Mucosa of stomach (tissue), 1 donor: Measurements from ENCODE around the gene IFFO2.

Experiments
- H3K27me3 ChIP-seq: one replicate; pipeline ENCODE4 v1.7.0; 2013; ENCODE audit warnings: mild to moderate bottlenecking, low read length; ENCODE audit not compliant: control insufficient read depth, insufficient read depth
- H3K36me3 ChIP-seq: one replicate; pipeline ENCODE4 v1.7.0; 2013; ENCODE audit warnings: low read length; ENCODE audit not compliant: control insufficient read depth, insufficient read depth
- H3K4me1 ChIP-seq: one replicate; pipeline ENCODE4 v1.7.0; 2013; ENCODE audit warnings: mild to moderate bottlenecking, low read length; ENCODE audit not compliant: control insufficient read depth, insufficient read depth
- H3K4me3 ChIP-seq: one replicate; pipeline ENCODE4 v1.7.0; 2013; ENCODE audit warnings: low read length
- H3K9ac ChIP-seq: one replicate; pipeline ENCODE4 v1.7.0; 2013; ENCODE audit warnings: mild to moderate bottlenecking, low read length, moderate library complexity
- H3K9me3 ChIP-seq: one replicate; pipeline ENCODE4 v1.7.0; 2013; ENCODE audit warnings: mild to moderate bottlenecking, low read length, moderate library complexity; ENCODE audit not compliant: control insufficient read depth
- donor health status: Pancreatic carcinoma.

The IFFO2 gene

GRCh38 chr1:18938008-18938706 lies 18.3 kb downstream of the IFFO2 start:
- Histone ChIP-seq H3K9ac (no peak overlapping the region), H3K4me1 (peaks cover 9% of the 10 kb centered on the region), H3K4me3 (no peak overlapping the region), H3K36me3 (no peaks in the 10 kb centered on the region), H3K27me3 (no peaks in the 10 kb centered on the region), H3K9me3 (no peaks in the 10 kb centered on the region)

- no peaks in the 10 kb centered on the region for H3K9me3 ChIP-seq
- H3K9ac ChIP-seq: no peak overlapping the region
- H3K4me3 ChIP-seq: no peak overlapping the region
- H3K36me3 ChIP-seq: no peaks in the 10 kb centered on the region
- H3K27me3 ChIP-seq: no peaks in the 10 kb centered on the region
- peaks cover 9% of the 10 kb centered on the region for H3K4me1 ChIP-seq
Observed at GRCh38 chr1:18937539-18937938, 18.9 kb downstream of the IFFO2 start.

GRCh38 chr1:18936814-18937481 lies 19.5 kb downstream of the IFFO2 start:
- H3K4me1 ChIP-seq: peaks cover 9% of the 10 kb centered on the region

GRCh38 chr1:18936471-18936813 lies 20.0 kb downstream of the IFFO2 start:
- no peaks in the 10 kb centered on the region for H3K27me3 ChIP-seq
- no peaks in the 10 kb centered on the region for H3K36me3 ChIP-seq
- no peak overlapping the region for H3K4me3 ChIP-seq
- peaks cover 9% of the 10 kb centered on the region for H3K4me1 ChIP-seq
- H3K9me3 ChIP-seq: no peaks in the 10 kb centered on the region
- H3K9ac ChIP-seq: no peak overlapping the region

More at GRCh38 chr1:18936814-18937481, 19.5 kb downstream of the IFFO2 start:
- H3K4me3 ChIP-seq: no peak overlapping the region
- H3K27me3 ChIP-seq: no peaks in the 10 kb centered on the region
- H3K9me3 ChIP-seq: no peaks in the 10 kb centered on the region
- H3K9ac ChIP-seq: no peak overlapping the region
- H3K36me3 ChIP-seq: no peaks in the 10 kb centered on the region

- peaks cover 5% of the 10 kb centered on the region for H3K4me1 ChIP-seq
- H3K9ac ChIP-seq: no peak overlapping the region
- no peaks in the 10 kb centered on the region for H3K27me3 ChIP-seq
- no peaks in the 10 kb centered on the region for H3K36me3 ChIP-seq
- H3K4me3 ChIP-seq: no peak overlapping the region
- no peaks in the 10 kb centered on the region for H3K9me3 ChIP-seq
Observed at GRCh38 chr1:18934205-18935000, 22.1 kb downstream of the IFFO2 start.

GRCh38 chr1:18932879-18933278 lies 23.6 kb downstream of the IFFO2 start:
- Histone ChIP-seq H3K27me3 (no peaks in the 10 kb centered on the region), H3K9me3 (no peaks in the 10 kb centered on the region), H3K9ac (no peak overlapping the region), H3K4me3 (no peak overlapping the region), H3K36me3 (no peaks in the 10 kb centered on the region), H3K4me1 (peaks cover under 1% of the 10 kb centered on the region)

- H3K27me3 ChIP-seq: no peaks in the 10 kb centered on the region
- peaks cover 5% of the 10 kb centered on the region for H3K4me1 ChIP-seq
- H3K9ac ChIP-seq: no peak overlapping the region
- H3K9me3 ChIP-seq: no peaks in the 10 kb centered on the region
- no peaks in the 10 kb centered on the region for H3K36me3 ChIP-seq
- no peak overlapping the region for H3K4me3 ChIP-seq
Observed at GRCh38 chr1:18932387-18932786, 24.1 kb downstream of the IFFO2 start.

GRCh38 chr1:18931730-18932129 lies 24.7 kb downstream of the IFFO2 start:
- peaks cover 12% of the 10 kb centered on the region for H3K4me1 ChIP-seq
- H3K9ac ChIP-seq: no peak overlapping the region
- no peaks in the 10 kb centered on the region for H3K27me3 ChIP-seq
- no peaks in the 10 kb centered on the region for H3K36me3 ChIP-seq
- no peak overlapping the region for H3K4me3 ChIP-seq
- no peaks in the 10 kb centered on the region for H3K9me3 ChIP-seq

- no peaks in the 10 kb centered on the region for H3K27me3 ChIP-seq
- no peaks in the 10 kb centered on the region for H3K9me3 ChIP-seq
- H3K9ac ChIP-seq: no peak overlapping the region
- no peaks in the 10 kb centered on the region for H3K36me3 ChIP-seq
- peaks cover 17% of the 10 kb centered on the region for H3K4me1 ChIP-seq
- H3K4me3 ChIP-seq: no peak overlapping the region
Observed at GRCh38 chr1:18929686-18930085, 26.8 kb downstream of the IFFO2 start.

- H3K36me3 ChIP-seq: no peaks in the 10 kb centered on the region
- H3K4me3 ChIP-seq: no peak overlapping the region
- peaks cover 17% of the 10 kb centered on the region for H3K4me1 ChIP-seq
- H3K9ac ChIP-seq: no peak overlapping the region
- H3K9me3 ChIP-seq: no peaks in the 10 kb centered on the region
- no peaks in the 10 kb centered on the region for H3K27me3 ChIP-seq
Observed at GRCh38 chr1:18928985-18929384, 27.5 kb downstream of the IFFO2 start.

- no peaks in the 10 kb centered on the region for H3K36me3 ChIP-seq
- H3K9me3 ChIP-seq: no peaks in the 10 kb centered on the region
- no peaks in the 10 kb centered on the region for H3K27me3 ChIP-seq
- peaks cover 17% of the 10 kb centered on the region for H3K4me1 ChIP-seq
- no peak overlapping the region for H3K9ac ChIP-seq
- H3K4me3 ChIP-seq: no peak overlapping the region
Observed at GRCh38 chr1:18928406-18928805, 28.1 kb downstream of the IFFO2 start.

GRCh38 chr1:18927654-18928272 lies 28.7 kb downstream of the IFFO2 start:
- Histone ChIP-seq H3K4me3 (no peak overlapping the region), H3K9ac (no peak overlapping the region), H3K4me1 (peaks cover 18% of the 10 kb centered on the region), H3K9me3 (no peaks in the 10 kb centered on the region), H3K27me3 (no peaks in the 10 kb centered on the region), H3K36me3 (no peaks in the 10 kb centered on the region)
